HL-60 (cell line): ENCODE measurements around the gene OTOS.

Experiments used
- DNase-seq, 2 experiments: peaks; one replicate each; pipeline ENCODE4 v3.0.0-alpha.2; 2010 to 2020; ENCODE audit warnings: low read depth in 1 of 2, low spot score in 1 of 2
- H3K27ac ChIP-seq: fragments of 250-450 bp; sonication (Bioruptor Pico); replicated peaks from 2 replicates; pipeline ENCODE4 v1.5.1; 2020; ENCODE audit warnings: mild to moderate bottlenecking, moderate library complexity
- H3K27me3 ChIP-seq: fragments of 250-450 bp; sonication (Bioruptor Pico); 2 replicates; pipeline ENCODE4 v1.5.1; 2021; ENCODE audit warnings: mild to moderate bottlenecking, moderate library complexity; ENCODE audit not compliant: insufficient read depth, poor library complexity, severe bottlenecking
- H3K4me3 ChIP-seq: replicated peaks from 2 replicates; pipeline ENCODE4 v1.5.1; 2011; ENCODE audit warnings: mild to moderate bottlenecking, control low read depth, low read length; ENCODE audit not compliant: insufficient read depth
- GABPA ChIP-seq: IDR thresholded peaks from 2 replicates; pipeline ENCODE4 v1.6.1; 2012; ENCODE audit warnings: low read depth
- POLR2AphosphoS5 ChIP-seq: IDR thresholded peaks from 2 replicates; pipeline ENCODE4 v1.6.1; 2012; ENCODE audit warnings: low read depth
- REST ChIP-seq: IDR thresholded peaks from 2 replicates; pipeline ENCODE4 v1.6.1; 2012; ENCODE audit warnings: low read depth; ENCODE audit not compliant: insufficient replicate concordance
- SPI1 ChIP-seq: IDR thresholded peaks from 2 replicates; pipeline ENCODE4 v1.6.1; 2012; ENCODE audit warnings: low read depth, mild to moderate bottlenecking, borderline replicate concordance
- TF ChIP-seq, protein P1 (sequence below): IDR thresholded peaks from one replicate; pipeline ENCODE4 v1.5.1; 2011; ENCODE audit warnings: low read length, control low read depth, inconsistent platforms; ENCODE audit not compliant: insufficient read depth

Gene OTOS

GRCh38 chr2:240147911-240148587, 7.6 kb upstream of the OTOS start:
- H3K4me3 ChIP-seq, result no peak overlapping the region
- H3K27me3 ChIP-seq, result no peaks in the 10 kb centered on the region
- no peak overlapping the region for H3K27ac ChIP-seq
- DNase-seq, result no peak
- TF ChIP-seq REST (no peak), SPI1 (no peak), GABPA (no peak), POLR2AphosphoS5 (no peak)
- TF ChIP-seq, protein P1, sequence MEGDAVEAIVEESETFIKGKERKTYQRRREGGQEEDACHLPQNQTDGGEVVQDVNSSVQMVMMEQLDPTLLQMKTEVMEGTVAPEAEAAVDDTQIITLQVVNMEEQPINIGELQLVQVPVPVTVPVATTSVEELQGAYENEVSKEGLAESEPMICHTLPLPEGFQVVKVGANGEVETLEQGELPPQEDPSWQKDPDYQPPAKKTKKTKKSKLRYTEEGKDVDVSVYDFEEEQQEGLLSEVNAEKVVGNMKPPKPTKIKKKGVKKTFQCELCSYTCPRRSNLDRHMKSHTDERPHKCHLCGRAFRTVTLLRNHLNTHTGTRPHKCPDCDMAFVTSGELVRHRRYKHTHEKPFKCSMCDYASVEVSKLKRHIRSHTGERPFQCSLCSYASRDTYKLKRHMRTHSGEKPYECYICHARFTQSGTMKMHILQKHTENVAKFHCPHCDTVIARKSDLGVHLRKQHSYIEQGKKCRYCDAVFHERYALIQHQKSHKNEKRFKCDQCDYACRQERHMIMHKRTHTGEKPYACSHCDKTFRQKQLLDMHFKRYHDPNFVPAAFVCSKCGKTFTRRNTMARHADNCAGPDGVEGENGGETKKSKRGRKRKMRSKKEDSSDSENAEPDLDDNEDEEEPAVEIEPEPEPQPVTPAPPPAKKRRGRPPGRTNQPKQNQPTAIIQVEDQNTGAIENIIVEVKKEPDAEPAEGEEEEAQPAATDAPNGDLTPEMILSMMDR, result no peak

- Histone ChIP-seq H3K27ac (no peak overlapping the region), H3K27me3 (no peaks in the 10 kb centered on the region), H3K4me3 (no peak overlapping the region)
- TF ChIP-seq REST (no peak), GABPA (no peak), POLR2AphosphoS5 (no peak), SPI1 (no peak)
- TF ChIP-seq, protein P1, result no peak
- no peak for DNase-seq
Observed at GRCh38 chr2:240147382-240147781, 6.9 kb upstream of the OTOS start.

DNA sequence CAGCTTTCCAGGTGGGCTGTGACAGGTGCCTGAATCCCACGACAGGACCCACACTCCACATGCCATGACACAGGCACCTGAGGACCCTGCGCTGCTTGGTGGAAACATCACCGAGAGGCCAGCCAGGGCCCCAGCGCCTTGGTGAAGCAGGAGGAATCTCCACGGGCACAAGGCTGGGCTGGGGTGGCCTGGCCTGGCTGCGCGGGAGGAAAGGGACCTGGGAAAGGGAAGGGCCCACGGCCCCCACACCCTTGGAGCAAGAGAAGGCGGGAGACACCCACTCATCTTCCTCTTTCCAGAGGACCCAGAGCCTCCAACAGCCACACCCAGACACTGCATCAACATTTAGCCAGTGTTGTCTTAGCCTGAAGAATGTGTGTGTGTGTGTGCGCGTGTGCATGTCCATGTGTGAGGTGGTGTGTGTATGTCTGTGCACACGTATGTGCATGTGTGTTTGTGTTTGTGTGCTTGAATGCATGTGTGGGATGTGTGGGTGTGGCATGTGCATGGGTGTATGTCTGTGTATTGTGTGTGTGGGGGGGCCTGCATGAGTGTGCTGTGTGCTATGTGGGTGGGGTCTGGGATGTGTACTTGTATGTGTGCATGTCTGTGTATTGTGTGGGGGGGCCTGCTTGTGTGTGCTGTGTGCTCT, 6.3 kb upstream of the OTOS start:
- no peak overlapping the region for H3K4me3 ChIP-seq
- H3K27me3 ChIP-seq, result no peaks in the 10 kb centered on the region
- TF ChIP-seq GABPA (no peak), SPI1 (no peak), REST (no peak), POLR2AphosphoS5 (no peak)
- TF ChIP-seq, protein P1, result no peak
- no peak for DNase-seq
- H3K27ac ChIP-seq, result no peak overlapping the region
